Measurements from ENCODE around the gene IRX6.

The IRX6 gene

GRCh38 chr16:55333684-55334083 is 9.7 kb downstream of the IRX6 start:
- no peaks in the 10 kb centered on the region for H3F3A ChIP-seq (ENCODE audit: low read depth)
- no peaks in the 10 kb centered on the region for H3K79me2 ChIP-seq (ENCODE audit: insufficient read depth, low read length)
- H2AFZ ChIP-seq (ENCODE audit: low read length): no peak overlapping the region
- no peaks in the 10 kb centered on the region for H3K27me3 ChIP-seq (ENCODE audit: insufficient read depth, low read length, poor library complexity, severe bottlenecking)
- no peak overlapping the region for H3K4me3 ChIP-seq (ENCODE audit: low read length, poor library complexity, severe bottlenecking)
- H3K9ac ChIP-seq (ENCODE audit: low read depth, low read length, poor library complexity, severe bottlenecking): no peak overlapping the region
- no peak for TF ChIP-seq EZH2phosphoT487 (IDR thresholded peaks at IDR 0.05; ENCODE audit: borderline replicate concordance)
- peaks cover 7% of the 10 kb centered on the region for H3K4me1 ChIP-seq (ENCODE audit: insufficient read depth, low read length, poor library complexity, severe bottlenecking)
- no peaks in the 10 kb centered on the region for H3K36me3 ChIP-seq (ENCODE audit: insufficient read depth, low read length)
- no peaks in the 10 kb centered on the region for H3K9me3 ChIP-seq (ENCODE audit: insufficient read depth, low read depth, low read length)
- no peak overlapping the region for H3K4me2 ChIP-seq (ENCODE audit: low read depth, low read length, poor library complexity, severe bottlenecking)
- H4K20me1 ChIP-seq (ENCODE audit: insufficient read depth, low read length, poor library complexity, severe bottlenecking): no peaks in the 10 kb centered on the region
- no peaks in the 10 kb centered on the region for H3K9me2 ChIP-seq (replicated peaks; ENCODE audit: low read depth, low read length)

GRCh38 chr16:55338646-55339045 is 14.6 kb downstream of the IRX6 start:
- no peaks in the 10 kb centered on the region for H3K36me3 ChIP-seq (ENCODE audit: insufficient read depth, low read length)
- no peak overlapping the region for H3K4me3 ChIP-seq (ENCODE audit: low read length, poor library complexity, severe bottlenecking)
- no peaks in the 10 kb centered on the region for H4K20me1 ChIP-seq (ENCODE audit: insufficient read depth, low read length, poor library complexity, severe bottlenecking)
- TF ChIP-seq EZH2phosphoT487 (IDR thresholded peaks at IDR 0.05; ENCODE audit: borderline replicate concordance) (no peak), CTCF (conservative IDR thresholded peaks at IDR 0.05; ENCODE audit: low read length) (no peak)
- H3K4me1 ChIP-seq (ENCODE audit: insufficient read depth, low read length, poor library complexity, severe bottlenecking): no peaks in the 10 kb centered on the region
- no peaks in the 10 kb centered on the region for H3K27me3 ChIP-seq (ENCODE audit: insufficient read depth, low read length, poor library complexity, severe bottlenecking)
- H3K4me2 ChIP-seq (ENCODE audit: low read depth, low read length, poor library complexity, severe bottlenecking): no peak overlapping the region
- no peaks in the 10 kb centered on the region for H3K9me3 ChIP-seq (ENCODE audit: insufficient read depth, low read depth, low read length)
- H3F3A ChIP-seq (ENCODE audit: low read depth): no peaks in the 10 kb centered on the region
- no peak overlapping the region for H2AFZ ChIP-seq (ENCODE audit: low read length)
- H3K9me2 ChIP-seq (replicated peaks; ENCODE audit: low read depth, low read length): no peaks in the 10 kb centered on the region
- no peaks in the 10 kb centered on the region for H3K79me2 ChIP-seq (ENCODE audit: insufficient read depth, low read length)
- H3K9ac ChIP-seq (ENCODE audit: low read depth, low read length, poor library complexity, severe bottlenecking): no peak overlapping the region

- Histone ChIP-seq H3K79me2 (ENCODE audit: insufficient read depth, low read length) (no peaks in the 10 kb centered on the region), H3K4me2 (ENCODE audit: low read depth, low read length, poor library complexity, severe bottlenecking) (no peak overlapping the region), H3K36me3 (ENCODE audit: insufficient read depth, low read length) (no peaks in the 10 kb centered on the region), H3K27me3 (ENCODE audit: insufficient read depth, low read length, poor library complexity, severe bottlenecking) (no peaks in the 10 kb centered on the region), H3K4me1 (ENCODE audit: insufficient read depth, low read length, poor library complexity, severe bottlenecking) (no peaks in the 10 kb centered on the region), H4K20me1 (ENCODE audit: insufficient read depth, low read length, poor library complexity, severe bottlenecking) (no peaks in the 10 kb centered on the region), H3K9me2 (replicated peaks; ENCODE audit: low read depth, low read length) (no peaks in the 10 kb centered on the region), H2AFZ (ENCODE audit: low read length) (no peak overlapping the region), H3F3A (ENCODE audit: low read depth) (no peaks in the 10 kb centered on the region), H3K9ac (ENCODE audit: low read depth, low read length, poor library complexity, severe bottlenecking) (no peak overlapping the region), H3K4me3 (ENCODE audit: low read length, poor library complexity, severe bottlenecking) (no peak overlapping the region), H3K9me3 (ENCODE audit: insufficient read depth, low read depth, low read length) (no peaks in the 10 kb centered on the region)
- TF ChIP-seq EZH2phosphoT487 (IDR thresholded peaks at IDR 0.05; ENCODE audit: borderline replicate concordance) (no peak), CTCF (conservative IDR thresholded peaks at IDR 0.05; ENCODE audit: low read length) (no peak)
Observed at GRCh38 chr16:55340445-55340844, 16.4 kb downstream of the IRX6 start.

- TF ChIP-seq EZH2phosphoT487 (IDR thresholded peaks at IDR 0.05; ENCODE audit: borderline replicate concordance) (no peak), CTCF (conservative IDR thresholded peaks at IDR 0.05; ENCODE audit: low read length) (no peak)
- no peaks in the 10 kb centered on the region for H3K9me2 ChIP-seq (replicated peaks; ENCODE audit: low read depth, low read length)
- no peaks in the 10 kb centered on the region for H3K4me1 ChIP-seq (ENCODE audit: insufficient read depth, low read length, poor library complexity, severe bottlenecking)
- no peaks in the 10 kb centered on the region for H4K20me1 ChIP-seq (ENCODE audit: insufficient read depth, low read length, poor library complexity, severe bottlenecking)
- H3K36me3 ChIP-seq (ENCODE audit: insufficient read depth, low read length): no peaks in the 10 kb centered on the region
- H3K27me3 ChIP-seq (ENCODE audit: insufficient read depth, low read length, poor library complexity, severe bottlenecking): no peaks in the 10 kb centered on the region
- H3K9me3 ChIP-seq (ENCODE audit: insufficient read depth, low read depth, low read length): no peaks in the 10 kb centered on the region
- no peaks in the 10 kb centered on the region for H3K79me2 ChIP-seq (ENCODE audit: insufficient read depth, low read length)
- no peak overlapping the region for H3K4me2 ChIP-seq (ENCODE audit: low read depth, low read length, poor library complexity, severe bottlenecking)
- H3K4me3 ChIP-seq (ENCODE audit: low read length, poor library complexity, severe bottlenecking): no peak overlapping the region
- no peak overlapping the region for H3K9ac ChIP-seq (ENCODE audit: low read depth, low read length, poor library complexity, severe bottlenecking)
- H3F3A ChIP-seq (ENCODE audit: low read depth): no peaks in the 10 kb centered on the region
- no peak overlapping the region for H2AFZ ChIP-seq (ENCODE audit: low read length)
Observed at GRCh38 chr16:55341681-55342080, 17.7 kb downstream of the IRX6 start.
